HG03565 (cell line): ENCODE measurements around the gene RPL38.

Experiments
- ATAC-seq: cut with Tn5 transposase; IDR thresholded peaks from one replicate; pipeline ENCODE4 v1.9.1; 2021; ENCODE audit warnings: mild to moderate bottlenecking, moderate library complexity; ENCODE audit not compliant: unreplicated experiment

RPL38 gene

DNA sequence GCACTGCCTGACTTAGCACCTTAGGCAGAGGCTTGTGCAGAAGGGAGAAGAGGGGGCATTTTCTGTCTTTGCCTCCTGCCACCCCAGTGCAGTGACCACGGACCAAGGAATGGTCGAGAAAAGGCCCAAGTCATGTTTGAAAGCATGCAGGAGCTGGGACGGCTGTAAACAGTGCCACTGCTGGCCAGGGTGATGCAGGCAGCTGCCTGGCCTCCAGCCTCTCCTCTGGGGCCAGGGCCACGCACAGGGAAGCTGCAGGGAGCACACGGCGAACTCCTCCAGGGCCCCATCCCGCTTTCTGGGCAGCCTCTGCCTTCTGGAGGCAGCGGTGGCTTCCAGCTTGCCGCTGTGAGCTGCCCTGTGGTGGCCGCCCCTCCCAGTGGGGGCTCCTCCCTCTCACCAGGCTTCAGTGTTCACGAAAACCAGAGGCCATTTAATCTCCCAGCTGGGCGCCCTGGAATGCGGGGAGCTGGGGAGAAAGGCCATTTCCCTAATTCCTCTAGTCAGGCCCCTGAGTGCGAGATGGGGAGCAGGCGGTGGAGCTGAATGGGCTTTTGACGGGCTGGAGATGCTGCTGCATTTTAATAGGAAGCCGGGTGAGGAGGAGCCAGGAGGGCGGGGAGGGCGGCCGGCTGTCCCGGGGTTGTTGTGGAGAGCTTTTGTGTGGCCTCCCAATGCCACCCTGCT lies 41.8 kb downstream of the RPL38 start:
- ATAC-seq = no peak

DNA sequence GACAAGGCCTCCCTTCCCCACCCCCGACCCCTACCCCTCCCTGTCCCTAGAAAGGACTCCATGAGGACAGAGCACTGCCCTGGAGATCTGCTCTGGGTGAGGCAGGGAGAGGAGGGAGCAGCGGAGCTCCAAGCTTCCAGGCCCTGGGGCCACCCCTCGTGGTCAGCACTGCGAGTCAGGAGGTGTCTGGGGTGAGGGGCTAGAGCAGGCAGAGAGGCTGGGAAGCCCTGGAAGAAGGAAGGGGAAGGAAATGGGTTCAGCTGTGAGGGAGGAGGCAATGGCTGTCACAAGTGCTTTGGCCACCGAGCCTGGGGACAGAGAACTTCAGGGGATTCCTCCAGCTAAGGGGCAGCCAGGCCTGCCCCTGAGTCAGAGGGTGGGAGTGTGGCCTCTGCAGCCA lies 42.4 kb downstream of the RPL38 start:
- ATAC-seq = no peak

DNA sequence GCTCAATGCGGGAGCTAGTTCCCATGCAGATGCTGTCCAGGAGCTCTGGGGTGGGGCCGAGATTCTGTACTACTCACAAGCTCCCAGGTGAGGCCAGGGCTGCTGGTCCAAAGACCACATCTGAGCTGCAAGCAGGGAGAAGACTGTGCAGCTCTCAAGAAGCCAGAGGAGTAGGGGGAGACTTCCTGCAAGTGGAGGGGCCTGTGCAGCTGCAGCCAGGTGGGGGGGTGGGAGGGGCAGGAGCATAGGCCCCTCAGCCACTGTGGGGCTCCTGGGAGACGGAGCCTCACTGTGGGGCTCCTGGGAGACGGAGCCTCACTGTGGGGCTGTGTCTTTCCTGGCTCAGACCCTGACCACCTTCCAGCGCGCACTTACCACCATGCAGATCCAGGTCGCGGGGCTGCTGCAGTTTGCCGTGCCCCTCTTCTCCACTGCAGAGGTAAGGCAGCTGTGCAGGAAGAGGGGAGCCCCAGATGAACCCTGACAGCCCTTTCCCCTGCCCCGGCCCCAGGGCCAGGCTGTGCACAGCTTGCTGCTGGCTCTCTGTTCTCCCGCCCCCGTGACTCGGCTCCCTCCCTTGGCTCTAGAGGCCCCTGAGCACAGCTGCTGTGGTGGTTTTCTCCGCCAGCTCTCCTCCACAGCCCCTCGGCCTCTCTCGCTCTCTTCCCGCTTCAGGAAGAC lies 46.3 kb downstream of the RPL38 start:
- ATAC-seq = no peak

DNA sequence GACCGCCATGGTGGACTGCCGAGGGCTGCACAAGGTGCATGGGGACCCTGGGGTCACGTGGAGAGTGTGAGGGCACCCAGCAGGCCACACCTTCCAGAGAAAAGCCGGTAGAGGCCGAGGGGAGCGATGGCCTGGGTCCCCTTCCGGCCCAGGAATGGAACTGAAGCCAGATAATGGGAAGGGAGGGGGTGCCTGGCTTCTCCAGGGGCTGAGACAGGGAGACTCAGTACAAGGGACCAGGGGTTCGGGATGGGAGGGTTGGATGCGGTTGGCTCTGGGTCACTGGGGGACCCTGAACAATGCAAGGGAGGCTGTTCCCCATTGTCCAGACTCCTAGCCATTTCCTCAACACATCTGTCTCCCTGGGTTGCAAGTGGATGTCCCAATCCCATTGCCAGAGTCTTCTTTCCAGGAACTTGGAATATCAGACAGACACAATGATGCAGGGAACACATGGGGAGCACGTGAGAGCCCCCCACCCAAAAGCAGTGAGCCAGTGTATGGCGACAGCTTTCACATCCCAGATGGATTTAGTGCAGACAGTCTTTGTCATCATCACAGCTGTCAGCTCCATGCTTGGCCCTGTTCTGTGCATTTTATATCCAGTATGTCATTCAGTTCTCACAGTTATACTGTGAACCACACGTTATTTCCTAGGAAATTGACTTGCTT lies 47.0 kb downstream of the RPL38 start:
- ATAC-seq = no peak

DNA sequence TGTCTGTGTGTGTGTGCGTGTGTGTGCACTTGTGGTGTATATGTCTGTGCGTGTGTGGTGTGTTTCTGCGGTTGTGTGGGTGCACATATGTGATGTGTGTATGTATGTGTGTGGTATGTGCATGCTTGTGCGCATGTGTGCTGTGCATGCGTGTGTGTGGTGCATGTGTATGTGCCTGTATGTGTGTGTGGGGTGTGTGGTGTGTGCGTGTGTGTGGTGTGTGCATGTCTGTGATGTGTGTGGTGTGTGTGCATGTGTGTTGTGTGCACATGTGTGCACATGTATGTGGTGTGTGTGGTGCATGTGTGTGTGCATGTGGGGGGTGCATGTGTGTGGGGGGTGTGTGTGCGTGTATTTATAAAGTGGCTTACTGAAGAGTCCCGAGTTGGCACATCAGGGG lies 47.6 kb downstream of the RPL38 start:
- no peak for ATAC-seq

DNA sequence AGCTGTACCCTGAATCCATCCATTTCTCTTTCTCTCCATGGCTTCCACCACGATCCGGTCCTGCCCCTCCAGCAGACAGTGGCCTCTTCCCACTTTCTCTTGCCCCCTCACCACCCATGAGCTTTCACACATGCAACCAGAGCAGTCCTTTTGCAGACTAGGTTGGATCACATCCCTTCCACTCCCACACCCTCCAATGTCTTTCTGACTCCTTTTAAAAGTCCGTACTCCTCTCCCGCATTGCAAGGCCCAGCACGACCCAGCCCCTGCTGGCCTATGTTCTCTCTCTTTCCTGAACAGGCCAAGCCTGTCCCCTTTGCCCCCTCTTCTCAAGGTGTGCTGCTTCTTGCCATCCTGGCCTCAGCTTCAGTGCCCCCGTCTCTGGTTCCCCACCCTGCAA lies 48.1 kb downstream of the RPL38 start:
- ATAC-seq = no peak

DNA sequence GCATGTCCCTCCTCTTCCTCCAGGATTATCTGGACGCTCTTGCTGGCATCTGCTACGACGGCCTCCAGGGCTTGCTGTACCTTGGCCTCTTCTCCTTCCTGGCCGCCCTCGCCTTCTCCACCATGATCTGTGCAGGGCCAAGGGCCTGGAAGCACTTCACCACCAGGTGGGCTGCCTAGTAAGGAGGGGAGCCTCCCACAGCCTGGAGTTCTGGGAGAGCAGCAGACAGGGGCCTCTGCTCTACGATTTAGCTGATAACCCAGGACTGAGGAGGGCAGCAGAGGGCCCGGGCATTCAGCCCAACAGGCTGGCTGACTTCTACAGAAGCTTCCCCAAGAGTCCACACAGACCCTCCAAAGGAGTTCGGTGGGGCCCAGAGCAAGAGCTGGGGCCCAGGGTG lies 48.7 kb downstream of the RPL38 start:
- ATAC-seq = no peak

DNA sequence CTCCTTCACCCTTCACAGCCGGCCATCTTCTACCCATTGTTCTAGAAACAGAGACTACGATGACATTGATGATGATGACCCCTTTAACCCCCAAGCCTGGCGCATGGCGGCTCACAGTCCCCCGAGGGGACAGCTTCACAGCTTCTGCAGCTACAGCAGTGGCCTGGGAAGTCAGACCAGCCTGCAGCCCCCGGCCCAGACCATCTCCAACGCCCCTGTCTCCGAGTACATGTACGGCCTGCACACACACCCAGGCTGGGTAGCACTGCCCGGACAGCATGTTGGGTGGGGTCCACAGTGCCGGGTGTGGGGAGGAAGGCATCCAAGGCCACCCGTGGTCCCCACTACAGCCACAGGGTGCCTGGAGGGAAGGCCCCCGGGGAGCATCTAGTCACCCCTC lies 49.6 kb downstream of the RPL38 start:
- ATAC-seq = no peak

DNA sequence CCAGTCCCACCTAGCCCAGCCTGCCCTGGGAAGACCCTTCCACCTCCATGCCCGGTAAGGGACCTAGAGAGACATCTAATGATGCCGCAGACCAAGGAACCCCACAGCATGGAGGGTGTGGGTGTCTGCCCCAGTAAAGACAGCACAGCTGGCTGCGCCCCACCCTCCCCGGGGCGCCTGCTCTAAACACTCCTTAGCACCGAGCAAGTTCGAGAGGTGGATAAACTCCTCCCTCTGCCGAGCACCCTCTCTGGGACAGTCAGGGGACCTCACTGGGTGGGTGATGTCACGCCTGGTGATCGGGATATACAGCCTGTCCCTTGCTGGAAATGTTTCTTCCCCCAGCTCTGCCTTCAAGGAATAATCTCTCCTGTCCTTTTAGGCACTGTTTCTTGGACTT lies 53.8 kb downstream of the RPL38 start:
- ATAC-seq = no peak

DNA sequence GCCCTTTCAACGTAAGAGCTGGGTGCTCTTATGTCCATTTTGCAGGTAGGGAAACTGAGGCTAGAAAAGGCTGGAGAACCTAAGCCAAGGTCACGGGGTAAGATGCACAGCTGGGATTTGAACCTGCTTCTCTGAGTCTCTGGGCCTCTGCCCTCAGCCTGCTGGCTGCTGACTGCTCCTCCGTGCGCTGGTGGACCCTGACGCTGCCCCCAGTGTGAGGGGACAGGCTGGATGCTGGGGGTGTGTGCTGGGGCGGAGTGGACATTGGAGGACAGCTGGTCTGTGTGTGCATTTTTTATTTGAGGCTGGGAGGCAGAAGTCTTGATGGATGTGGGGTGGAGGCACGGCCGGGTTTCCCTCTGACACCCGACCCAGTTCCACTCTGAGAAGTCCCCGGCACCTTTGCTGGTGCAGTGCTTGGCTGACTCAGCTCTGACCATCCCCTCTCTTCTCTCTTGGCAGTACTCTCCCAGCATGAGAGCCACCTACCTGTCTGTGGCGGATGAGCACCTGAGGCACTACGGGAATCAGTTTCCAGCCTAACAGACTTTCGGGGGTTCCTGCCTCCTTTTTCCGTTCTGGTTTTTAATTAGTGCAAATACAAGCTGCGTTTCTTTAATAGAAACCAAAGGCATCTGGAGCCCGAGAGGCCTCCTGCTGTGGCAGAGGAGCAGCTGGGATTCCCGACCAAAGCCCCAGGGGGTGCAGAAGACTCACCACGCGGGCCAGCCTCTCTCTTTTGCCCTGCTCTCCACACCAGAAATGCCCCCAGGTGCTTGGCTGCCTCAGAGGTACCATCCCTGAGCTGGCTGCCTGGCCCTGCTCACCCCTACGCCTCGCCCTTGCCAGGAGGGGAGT lies 56.4 kb downstream of the RPL38 start:
- ATAC-seq = no peak
